Daoy (cell line): Measurements from ENCODE around the gene DRD2. TPM values are rescaled to one million over a fixed set of nuclear protein-coding genes. Genes with fewer than 3 reads are reported as not detected.

Experiments
- DNase-seq: peaks from one replicate; pipeline ENCODE4 v3.0.0-alpha.2; 2015; ENCODE audit warnings: low read depth
- total RNA-seq: library from RNA; depleted of rRNA; stranded (reverse); fragments of >200 nt; shearing (Covaris generic); gene quantifications from 2 replicates; pipeline ENCODE4 v1.2.3, GENCODE V29; 2014

DRD2 gene
- total RNA-seq, 1 experiment from 2014 or later = 0.23 TPM

GRCh38 chr11:113446112-113446511 is 29.1 kb downstream of the DRD2 start:
- DNase-seq = peak; percentile 48

- DNase-seq = no peak
These were observed 30.6 kb downstream of the DRD2 start for GRCh38 chr11:113444502-113445123.

- no peak for DNase-seq
These were observed 34.4 kb downstream of the DRD2 start for GRCh38 chr11:113440816-113441215.

GRCh38 chr11:113436672-113437252 is 38.4 kb downstream of the DRD2 start:
- DNase-seq = no peak

- DNase-seq = no peak
These were observed 39.8 kb downstream of the DRD2 start for GRCh38 chr11:113435190-113435968.

GRCh38 chr11:113431746-113432145 is 43.5 kb downstream of the DRD2 start:
- DNase-seq = no peak

GRCh38 chr11:113426686-113427085 is 48.5 kb downstream of the DRD2 start:
- DNase-seq = no peak

GRCh38 chr11:113420808-113421207 is 54.4 kb downstream of the DRD2 start:
- DNase-seq = no peak

GRCh38 chr11:113419454-113420003 is 55.7 kb downstream of the DRD2 start:
- no peak for DNase-seq

GRCh38 chr11:113417428-113417827 is 57.8 kb downstream of the DRD2 start:
- DNase-seq = no peak

- DNase-seq = no peak
These were observed 59.9 kb downstream of the DRD2 start for GRCh38 chr11:113415343-113415742.

GRCh38 chr11:113412675-113413074 is 62.5 kb downstream of the DRD2 start:
- DNase-seq = no peak

GRCh38 chr11:113411536-113411935 is 63.7 kb downstream of the DRD2 start:
- DNase-seq = no peak

GRCh38 chr11:113410414-113411135 is 64.6 kb downstream of the DRD2 start:
- no peak for DNase-seq

GRCh38 chr11:113409526-113409925 is 65.7 kb downstream of the DRD2 start:
- DNase-seq = no peak

GRCh38 chr11:113408887-113409286 is 66.3 kb downstream of the DRD2 start:
- no peak for DNase-seq

GRCh38 chr11:113408206-113408605 is 67.0 kb downstream of the DRD2 start:
- DNase-seq = no peak

- DNase-seq = no peak
These were observed 68.0 kb downstream of the DRD2 start for GRCh38 chr11:113407163-113407562.

GRCh38 chr11:113405724-113406478 is 69.3 kb downstream of the DRD2 start:
- DNase-seq = no peak

GRCh38 chr11:113404859-113405430 is 70.3 kb downstream of the DRD2 start:
- no peak for DNase-seq

- peak; percentile 70 for DNase-seq
These were observed 73.5 kb downstream of the DRD2 start for GRCh38 chr11:113401718-113402117.
